ENCODE data around the gene SH3D19.
A peak's percentile ranks its signal among the peaks of the same experiment; 100 is the strongest.

The SH3D19 gene

DNA sequence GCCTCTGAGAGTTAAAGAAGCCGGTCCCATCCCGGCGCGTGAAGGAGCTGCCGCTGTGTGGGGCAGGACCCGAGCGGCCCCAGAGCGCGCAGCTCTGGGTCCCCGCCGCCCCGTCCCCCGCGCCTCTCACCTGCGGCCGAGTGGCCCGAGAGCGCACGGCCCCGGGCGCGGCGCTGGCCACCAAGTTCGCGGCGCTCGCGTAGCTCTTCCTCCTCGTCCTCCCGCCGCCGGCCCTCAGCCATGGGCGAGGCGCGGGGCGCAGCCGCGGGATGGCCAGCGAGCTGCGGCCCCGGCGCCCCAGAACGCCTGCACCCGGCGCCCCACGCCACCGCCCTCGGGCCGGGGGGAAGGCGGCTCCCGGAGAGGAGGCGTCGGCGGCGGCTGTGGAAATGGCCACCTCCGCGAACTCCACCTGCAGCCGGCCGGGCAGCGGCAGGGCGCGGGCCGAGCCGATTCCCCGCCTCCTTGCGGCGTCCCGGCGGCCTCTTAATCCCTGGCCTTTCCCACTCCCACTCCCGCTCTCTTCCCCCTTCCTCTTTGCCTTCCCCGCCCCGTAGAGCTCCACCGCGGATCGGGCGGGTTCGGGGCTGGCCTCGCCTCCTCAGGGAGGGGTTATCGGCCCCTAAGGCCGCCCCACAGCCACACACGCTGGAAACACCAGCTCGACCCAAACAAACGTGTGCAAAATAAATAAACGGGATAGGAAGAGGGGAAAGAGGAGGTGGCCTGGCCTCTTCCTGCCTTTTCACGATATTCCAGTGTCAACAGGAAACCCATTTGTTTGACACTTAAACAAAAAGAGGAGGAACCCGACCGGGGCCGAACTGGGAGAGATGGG lies at the start of gene SH3D19:
TSS of gene SH3D19 (minus strand) at position 495 of the 838 bp plus-strand sequence. CDS start at position 242, 253 bp downstream.
- Mint-ChIP-seq H3K27ac (no peak within 1 kb of the TSS), H3K4me3 (peak within 1 kb of the TSS; percentile 66), H3K4me1 (ENCODE audit: low read depth) (no peaks in the 10 kb centered on the region), H3K9me3 (no peaks in the 10 kb centered on the region), H3K36me3 (ENCODE audit: low read depth) (no peaks in the 10 kb centered on the region), H3K27me3 (ENCODE audit: low read depth) (peaks cover 65% of the 10 kb centered on the region)
- DNase-seq (ENCODE audit: low spot score) = no peak

GRCh38 chr4:151362404-151363164 lies 37.2 kb upstream of the SH3D19 start:
- no peak overlapping the region for H3K4me3 Mint-ChIP-seq
- H3K36me3 Mint-ChIP-seq (ENCODE audit: low read depth) = no peaks in the 10 kb centered on the region
- no peak overlapping the region for H3K27ac Mint-ChIP-seq
- H3K27me3 Mint-ChIP-seq (ENCODE audit: low read depth) = peaks cover 8% of the 10 kb centered on the region
- DNase-seq (ENCODE audit: low spot score) = peak; percentile 64
- peaks cover 4% of the 10 kb centered on the region for H3K4me1 Mint-ChIP-seq (ENCODE audit: low read depth)
- H3K9me3 Mint-ChIP-seq = no peaks in the 10 kb centered on the region

DNA sequence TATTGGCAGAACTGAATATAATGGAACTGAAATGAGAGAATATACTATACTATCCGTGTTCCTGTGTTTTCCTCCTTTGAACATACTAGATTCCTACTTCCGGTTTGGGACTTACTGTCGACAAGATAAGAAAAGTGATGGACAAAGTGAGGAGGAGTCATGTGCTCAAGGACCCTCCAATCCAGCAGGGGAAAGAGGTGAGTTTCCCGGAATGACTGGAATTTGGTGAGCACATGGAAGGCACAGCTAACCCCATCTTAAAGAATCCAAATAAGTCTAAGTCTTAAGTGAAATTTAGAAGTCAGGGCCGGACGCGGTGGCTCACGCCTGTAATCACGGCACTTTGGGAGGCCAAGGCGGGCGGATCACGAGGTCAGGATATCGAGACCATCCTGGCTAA lies 36.6 kb upstream of the SH3D19 start:
- H3K27me3 Mint-ChIP-seq (ENCODE audit: low read depth) = peaks cover 8% of the 10 kb centered on the region
- no peaks in the 10 kb centered on the region for H3K9me3 Mint-ChIP-seq
- H3K36me3 Mint-ChIP-seq (ENCODE audit: low read depth) = no peaks in the 10 kb centered on the region
- no peak overlapping the region for H3K4me3 Mint-ChIP-seq
- peaks cover 4% of the 10 kb centered on the region for H3K4me1 Mint-ChIP-seq (ENCODE audit: low read depth)
- H3K27ac Mint-ChIP-seq = no peak overlapping the region
- no peak for DNase-seq (ENCODE audit: low spot score)

DNA sequence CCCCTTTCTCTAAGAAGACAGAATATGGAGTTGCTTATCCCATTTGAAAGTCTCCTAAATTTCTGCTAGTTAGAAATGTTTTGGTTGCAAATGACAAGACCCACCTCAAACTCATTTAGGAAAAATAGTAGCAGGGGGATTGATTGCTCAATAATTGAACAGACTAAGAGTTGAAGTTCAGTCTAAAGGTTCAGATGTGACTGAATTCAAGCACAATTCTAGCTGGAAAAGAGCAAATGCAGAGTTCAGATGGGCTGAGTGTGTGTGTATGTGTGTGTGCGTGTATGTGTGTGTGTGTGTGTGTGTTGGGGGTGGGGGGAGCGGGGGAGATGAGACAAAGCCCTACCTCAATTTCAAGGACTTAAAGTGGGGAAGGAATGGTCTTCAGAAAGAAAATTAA lies 35.7 kb upstream of the SH3D19 start:
- H3K27ac Mint-ChIP-seq = no peak overlapping the region
- H3K9me3 Mint-ChIP-seq = no peaks in the 10 kb centered on the region
- H3K36me3 Mint-ChIP-seq (ENCODE audit: low read depth) = no peaks in the 10 kb centered on the region
- H3K4me3 Mint-ChIP-seq = no peak overlapping the region
- peaks cover 8% of the 10 kb centered on the region for H3K27me3 Mint-ChIP-seq (ENCODE audit: low read depth)
- DNase-seq (ENCODE audit: low spot score) = no peak
- peaks cover 4% of the 10 kb centered on the region for H3K4me1 Mint-ChIP-seq (ENCODE audit: low read depth)

GRCh38 chr4:151359576-151359975 lies 34.2 kb upstream of the SH3D19 start:
- Mint-ChIP-seq H3K4me1 (ENCODE audit: low read depth) (peaks cover 4% of the 10 kb centered on the region), H3K27ac (no peak overlapping the region), H3K9me3 (no peaks in the 10 kb centered on the region), H3K36me3 (ENCODE audit: low read depth) (no peaks in the 10 kb centered on the region), H3K27me3 (ENCODE audit: low read depth) (peaks cover 10% of the 10 kb centered on the region), H3K4me3 (no peak overlapping the region)
- DNase-seq (ENCODE audit: low spot score) = no peak

DNA sequence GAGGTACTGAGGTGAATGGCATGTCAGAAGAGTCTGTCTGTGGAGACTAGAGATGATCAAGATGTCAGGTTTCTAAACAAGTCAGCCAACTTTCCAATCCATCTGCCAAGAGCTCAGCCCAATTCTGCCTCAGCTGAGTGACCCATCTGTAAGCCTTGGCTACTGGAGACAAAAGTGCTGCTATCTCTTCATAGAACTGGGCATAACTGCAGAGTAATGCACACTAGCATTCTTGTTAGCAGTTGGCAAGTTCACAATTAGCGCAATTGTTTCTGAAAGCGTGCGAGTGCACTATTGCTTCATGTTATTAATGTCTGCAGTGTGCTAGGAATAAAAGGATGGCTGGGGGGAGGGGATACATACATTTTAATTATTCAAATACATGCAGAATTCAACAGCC lies 32.9 kb upstream of the SH3D19 start:
- H3K36me3 Mint-ChIP-seq (ENCODE audit: low read depth) = no peaks in the 10 kb centered on the region
- H3K4me3 Mint-ChIP-seq = no peak overlapping the region
- H3K27ac Mint-ChIP-seq = no peak overlapping the region
- no peaks in the 10 kb centered on the region for H3K9me3 Mint-ChIP-seq
- peaks cover 10% of the 10 kb centered on the region for H3K27me3 Mint-ChIP-seq (ENCODE audit: low read depth)
- no peak for DNase-seq (ENCODE audit: low spot score)
- H3K4me1 Mint-ChIP-seq (ENCODE audit: low read depth) = peaks cover 4% of the 10 kb centered on the region

DNA sequence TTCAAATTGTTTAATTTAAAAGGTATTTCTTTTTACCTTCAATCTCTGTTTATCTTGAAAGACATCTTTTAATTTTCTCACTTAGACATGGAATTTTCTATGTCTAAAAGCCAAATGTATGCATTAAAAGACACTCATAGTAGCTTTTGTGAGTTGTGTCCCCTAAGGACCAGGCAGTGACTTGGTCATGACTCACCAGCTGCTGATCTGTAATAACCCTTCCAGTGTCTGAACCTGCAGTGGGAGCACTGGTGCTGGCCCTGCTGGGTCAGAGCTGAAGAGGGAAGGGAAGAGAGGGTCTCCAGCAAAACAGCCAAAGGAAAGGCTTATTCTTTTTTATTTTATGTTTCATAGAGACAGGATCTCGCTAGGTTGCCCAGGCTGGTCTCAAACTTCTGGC lies 31.1 kb upstream of the SH3D19 start:
- Mint-ChIP-seq H3K27ac (no peak overlapping the region), H3K4me3 (no peak overlapping the region), H3K9me3 (no peaks in the 10 kb centered on the region), H3K27me3 (ENCODE audit: low read depth) (peaks cover 7% of the 10 kb centered on the region), H3K36me3 (ENCODE audit: low read depth) (no peaks in the 10 kb centered on the region), H3K4me1 (ENCODE audit: low read depth) (no peaks in the 10 kb centered on the region)
- DNase-seq (ENCODE audit: low spot score) = no peak

GRCh38 chr4:151355155-151355554 lies 29.8 kb upstream of the SH3D19 start:
- no peaks in the 10 kb centered on the region for H3K9me3 Mint-ChIP-seq
- H3K4me3 Mint-ChIP-seq = no peak overlapping the region
- no peak overlapping the region for H3K27ac Mint-ChIP-seq
- H3K27me3 Mint-ChIP-seq (ENCODE audit: low read depth) = peaks cover 6% of the 10 kb centered on the region
- no peaks in the 10 kb centered on the region for H3K36me3 Mint-ChIP-seq (ENCODE audit: low read depth)
- H3K4me1 Mint-ChIP-seq (ENCODE audit: low read depth) = no peaks in the 10 kb centered on the region
- DNase-seq (ENCODE audit: low spot score) = no peak

DNA sequence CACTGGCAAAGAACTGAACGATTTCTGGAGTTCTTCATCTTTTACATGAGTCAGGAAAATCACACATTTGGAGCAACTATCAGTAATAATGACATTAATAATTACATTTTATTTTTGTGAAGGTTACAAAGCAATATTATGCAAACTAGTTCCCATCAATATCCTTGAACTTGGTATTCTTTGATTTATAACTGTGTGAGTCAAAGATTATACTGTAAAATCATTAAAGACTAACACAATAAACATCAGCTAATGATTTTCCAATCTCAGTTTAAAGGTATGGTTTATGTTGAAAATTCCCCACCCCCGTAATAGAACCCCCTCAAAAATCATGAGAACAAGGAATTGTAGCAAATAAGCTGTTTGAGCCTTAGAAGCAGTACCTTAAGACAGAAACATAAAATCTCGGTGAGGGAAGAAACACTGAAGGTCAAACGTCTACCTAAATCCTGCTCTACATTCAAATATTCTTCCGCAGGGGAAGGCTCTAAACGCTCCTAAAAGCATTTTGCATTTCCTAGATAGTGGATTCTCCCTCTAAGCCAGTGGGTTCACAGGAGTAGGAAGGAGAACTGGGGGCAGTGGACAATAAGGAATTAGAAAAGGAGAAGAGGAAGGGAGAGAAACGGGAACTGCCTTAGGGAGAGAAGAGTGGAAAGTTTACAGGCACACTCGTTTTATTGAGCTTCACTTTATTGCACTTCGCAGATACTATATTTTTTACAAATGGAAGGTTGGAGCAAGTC lies 22.3 kb upstream of the SH3D19 start:
- no peak overlapping the region for H3K4me3 Mint-ChIP-seq
- H3K27ac Mint-ChIP-seq = no peak overlapping the region

GRCh38 chr4:151344948-151345347 lies 19.5 kb upstream of the SH3D19 start:
- Mint-ChIP-seq H3K27me3 (ENCODE audit: low read depth) (no peaks in the 10 kb centered on the region), H3K4me1 (ENCODE audit: low read depth) (no peaks in the 10 kb centered on the region), H3K27ac (no peak overlapping the region), H3K9me3 (no peaks in the 10 kb centered on the region), H3K4me3 (no peak overlapping the region), H3K36me3 (ENCODE audit: low read depth) (no peaks in the 10 kb centered on the region)
- no peak for DNase-seq (ENCODE audit: low spot score)

More for the DNA sequence above, 22.3 kb upstream of the SH3D19 start:
- Mint-ChIP-seq H3K9me3 (no peaks in the 10 kb centered on the region), H3K36me3 (ENCODE audit: low read depth) (no peaks in the 10 kb centered on the region), H3K27me3 (ENCODE audit: low read depth) (no peaks in the 10 kb centered on the region), H3K4me1 (ENCODE audit: low read depth) (no peaks in the 10 kb centered on the region)
- no peak for DNase-seq (ENCODE audit: low spot score)

DNA sequence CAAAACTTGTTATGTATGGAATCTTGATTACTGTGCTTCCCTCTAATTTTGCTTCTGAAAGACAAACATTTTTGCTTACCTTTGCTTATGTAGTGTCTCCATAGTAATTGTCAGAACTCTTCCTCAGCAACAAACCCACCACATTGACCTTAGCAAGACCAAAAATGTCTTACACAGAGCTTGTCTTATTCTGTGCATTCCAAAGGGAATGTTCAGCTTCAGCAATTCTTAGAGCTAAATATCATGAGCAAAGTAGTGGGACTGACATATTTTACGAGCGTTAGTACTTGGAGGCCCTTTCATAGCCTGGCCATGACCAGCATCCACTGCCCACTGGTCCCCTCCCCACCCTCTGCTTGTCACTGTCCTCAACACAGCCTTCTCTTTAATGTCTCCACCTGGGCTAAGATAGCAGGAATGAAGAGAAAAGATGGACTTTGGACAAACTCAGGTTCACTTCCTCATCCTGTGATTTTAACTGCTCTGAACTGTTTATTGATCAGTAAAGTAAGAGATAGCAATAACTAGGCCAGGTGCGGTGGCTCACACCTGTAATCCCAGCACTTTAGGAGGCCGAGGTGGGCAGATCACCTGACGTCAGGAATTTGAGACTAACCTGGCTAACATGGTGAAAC lies 15.5 kb upstream of the SH3D19 start:
- no peak for DNase-seq (ENCODE audit: low spot score)
- Mint-ChIP-seq H3K9me3 (no peaks in the 10 kb centered on the region), H3K27me3 (ENCODE audit: low read depth) (no peaks in the 10 kb centered on the region), H3K4me3 (no peak overlapping the region), H3K4me1 (ENCODE audit: low read depth) (no peaks in the 10 kb centered on the region), H3K36me3 (ENCODE audit: low read depth) (no peaks in the 10 kb centered on the region), H3K27ac (no peak overlapping the region)

DNA sequence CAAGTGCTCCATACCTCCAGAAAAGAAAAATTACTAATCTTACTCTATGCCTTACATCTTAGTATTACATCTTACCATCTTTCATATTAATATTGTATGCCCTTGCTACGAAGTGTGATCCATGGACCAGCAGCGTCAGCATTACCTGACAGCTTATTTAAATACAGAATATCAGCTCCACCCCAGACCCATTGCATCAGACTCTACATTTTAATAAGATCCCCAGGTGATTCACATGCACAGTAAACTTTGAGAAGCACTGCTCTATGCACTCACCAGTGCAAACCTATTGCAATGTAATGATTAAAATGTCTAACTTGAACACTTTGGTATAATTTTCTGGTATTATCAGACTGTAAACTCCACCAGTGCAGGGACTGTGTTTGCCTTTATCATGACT lies 14.1 kb upstream of the SH3D19 start:
- H3K4me3 Mint-ChIP-seq = no peak overlapping the region
- H3K36me3 Mint-ChIP-seq (ENCODE audit: low read depth) = no peaks in the 10 kb centered on the region
- no peaks in the 10 kb centered on the region for H3K27me3 Mint-ChIP-seq (ENCODE audit: low read depth)
- H3K27ac Mint-ChIP-seq = no peak overlapping the region
- H3K4me1 Mint-ChIP-seq (ENCODE audit: low read depth) = no peaks in the 10 kb centered on the region
- DNase-seq (ENCODE audit: low spot score) = no peak
- no peaks in the 10 kb centered on the region for H3K9me3 Mint-ChIP-seq

DNA sequence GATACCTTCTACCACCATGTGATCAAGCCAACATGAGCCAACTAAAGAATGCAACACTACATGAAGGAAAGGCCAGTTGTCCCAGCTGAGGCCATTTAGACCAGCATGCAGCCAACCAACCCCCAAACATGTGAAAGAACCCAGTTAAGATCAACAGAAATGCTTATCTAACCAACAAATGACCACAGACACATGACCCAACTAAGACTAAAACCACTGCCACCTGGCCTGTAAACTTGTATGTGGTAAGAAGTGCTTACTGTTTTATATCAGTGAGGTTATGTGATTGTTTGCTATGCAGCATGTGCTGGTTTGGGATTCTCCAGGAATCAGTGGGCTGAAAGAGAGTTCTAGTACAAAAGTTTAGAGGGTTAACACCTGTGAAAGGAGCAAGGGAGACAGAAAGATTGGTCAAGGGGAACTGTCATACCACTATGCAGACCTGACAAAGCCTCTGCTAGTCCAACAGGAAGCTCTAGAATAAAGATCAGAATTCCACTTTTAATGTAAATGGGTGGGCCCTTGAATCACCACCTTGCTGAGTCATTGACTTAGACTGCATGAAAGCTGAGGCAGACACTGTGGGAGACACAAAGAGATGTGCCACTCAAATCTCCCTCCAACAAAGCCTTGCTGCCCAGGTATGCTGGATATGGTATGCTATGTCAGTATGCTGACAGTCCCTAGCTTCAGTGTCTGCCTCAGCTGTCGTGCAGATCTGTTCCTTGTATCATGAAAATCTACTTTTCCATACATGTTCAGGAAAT lies 6.1 kb upstream of the SH3D19 start:
- no peaks in the 10 kb centered on the region for H3K4me1 Mint-ChIP-seq (ENCODE audit: low read depth)
- H3K27ac Mint-ChIP-seq = no peak overlapping the region
- no peak overlapping the region for H3K4me3 Mint-ChIP-seq
- H3K27me3 Mint-ChIP-seq (ENCODE audit: low read depth) = peaks cover 19% of the 10 kb centered on the region
- H3K9me3 Mint-ChIP-seq = no peaks in the 10 kb centered on the region
- no peak for DNase-seq (ENCODE audit: low spot score)
- H3K36me3 Mint-ChIP-seq (ENCODE audit: low read depth) = no peaks in the 10 kb centered on the region

Data from T-helper 2 cell treated with Interferon-gamma antibody and Interleukin-4, amounts not matched to agents 5 μg/mL and 100 μg/mL, for 36 hours (primary cell).